ENCODE results near the gene MLNR. TPM values are rescaled to one million over a fixed set of nuclear protein-coding genes. Genes with fewer than 3 reads are reported as not detected.

Gene MLNR
- total RNA-seq, 3 donors from 2014 or later, result not detected

GRCh38 chr13:49225223-49226042 is 5.3 kb downstream of the MLNR start:
- Histone ChIP-seq H3K36me3 (no peaks in the 10 kb centered on the region), H3K9me3 (no peaks in the 10 kb centered on the region), H3K4me3 (no peak overlapping the region), H3K4me1 (no peaks in the 10 kb centered on the region), H3K27me3 (peaks cover 0 to 17% of the 10 kb centered on the region in 2 donors), H3K27ac (no peak overlapping the region)
- DNase-seq (ENCODE audit: low spot score in 2 of 2), result no peak
- intact Hi-C loops (cut with DNase I; ENCODE audit: low total_unique reads), result no loop called here
- no peak for TF ChIP-seq POLR2A (IDR thresholded peaks at IDR 0.05)
- TF ChIP-seq POLR2AphosphoS5 (IDR thresholded peaks at IDR 0.05), result peak in 1 of 3 donors; percentile 17

GRCh38 chr13:49226613-49227012 is 6.5 kb downstream of the MLNR start:
- intact Hi-C loops (cut with DNase I; ENCODE audit: low total_unique reads), result no loop called here
- no peak overlapping the region for H3K4me3 ChIP-seq
- H3K27ac ChIP-seq, result no peak overlapping the region
- TF ChIP-seq POLR2A (IDR thresholded peaks at IDR 0.05) (no peak), CTCF (IDR thresholded peaks at IDR 0.05) (no peak), POLR2AphosphoS5 (IDR thresholded peaks at IDR 0.05) (no peak)
- DNase-seq (ENCODE audit: low spot score in 2 of 2), result no peak
- no peaks in the 10 kb centered on the region for H3K4me1 ChIP-seq
- H3K36me3 ChIP-seq, result no peaks in the 10 kb centered on the region
- no peaks in the 10 kb centered on the region for H3K9me3 ChIP-seq
- peaks cover 0 to 6% of the 10 kb centered on the region in 2 donors for H3K27me3 ChIP-seq

DNA sequence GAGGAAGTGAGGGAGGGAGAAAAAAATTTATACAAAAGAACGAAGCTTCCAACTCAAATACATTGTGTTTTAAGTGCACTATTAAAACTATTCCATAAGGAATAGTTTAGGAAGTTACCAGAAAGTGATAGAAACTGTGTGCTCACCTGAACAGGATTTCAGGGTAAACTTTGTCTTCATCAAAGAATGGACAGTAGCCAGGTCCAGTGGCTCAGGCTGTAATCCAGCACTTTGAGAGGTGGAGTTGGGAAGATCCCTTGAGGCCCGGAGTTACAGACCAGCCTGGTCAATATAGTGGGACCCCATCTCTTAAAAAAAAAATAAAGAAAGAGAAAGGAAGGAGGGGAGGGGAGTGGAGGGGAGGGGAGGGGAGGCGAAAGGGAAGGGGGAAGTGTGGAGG is 14.6 kb downstream of the MLNR start:
- Histone ChIP-seq H3K4me3 (no peak overlapping the region), H3K27me3 (no peaks in the 10 kb centered on the region), H3K4me1 (no peaks in the 10 kb centered on the region)

GRCh38 chr13:49235856-49236431 is 15.8 kb downstream of the MLNR start:
- Histone ChIP-seq H3K9me3 (no peaks in the 10 kb centered on the region), H3K4me1 (no peaks in the 10 kb centered on the region), H3K4me3 (no peak overlapping the region), H3K36me3 (no peaks in the 10 kb centered on the region), H3K27me3 (no peaks in the 10 kb centered on the region), H3K27ac (no peak overlapping the region)
- TF ChIP-seq CTCF (IDR thresholded peaks at IDR 0.05) (no peak), POLR2A (IDR thresholded peaks at IDR 0.05) (no peak), POLR2AphosphoS5 (IDR thresholded peaks at IDR 0.05) (no peak)
- intact Hi-C loops (cut with DNase I; ENCODE audit: low total_unique reads), result no loop called here
- DNase-seq (ENCODE audit: low spot score in 2 of 2), result no peak

More for the DNA sequence above, 14.6 kb downstream of the MLNR start:
- intact Hi-C loops (cut with DNase I; ENCODE audit: low total_unique reads), result no loop called here
- H3K9me3 ChIP-seq, result no peaks in the 10 kb centered on the region
- no peak overlapping the region for H3K27ac ChIP-seq
- no peak for TF ChIP-seq POLR2AphosphoS5 (IDR thresholded peaks at IDR 0.05)
- TF ChIP-seq POLR2A (IDR thresholded peaks at IDR 0.05), result no peak
- H3K36me3 ChIP-seq, result no peaks in the 10 kb centered on the region
- DNase-seq (ENCODE audit: low spot score in 2 of 2), result no peak

DNA sequence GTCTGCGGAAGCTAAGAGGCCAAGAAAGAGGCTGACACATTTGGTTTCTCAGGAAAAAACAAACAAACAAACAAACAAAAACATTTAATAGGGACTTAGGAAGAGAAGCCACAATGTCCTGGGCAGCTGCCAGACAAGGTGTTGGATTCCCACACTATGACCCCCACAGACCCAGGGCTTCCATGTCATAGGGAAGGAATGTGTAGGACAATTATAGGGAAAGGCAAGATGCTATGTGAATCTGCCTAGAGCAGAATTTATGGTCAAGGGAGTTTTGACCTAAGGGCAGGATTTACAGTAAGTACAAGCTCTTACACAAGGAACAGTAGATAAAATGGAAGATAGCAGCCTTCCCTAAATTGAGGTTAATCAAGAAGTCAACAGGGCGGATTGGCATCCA is 18.5 kb downstream of the MLNR start:
- no peak overlapping the region for H3K4me3 ChIP-seq
- H3K36me3 ChIP-seq, result no peaks in the 10 kb centered on the region
- H3K9me3 ChIP-seq, result peaks cover 0 to 4% of the 10 kb centered on the region in 2 donors
- H3K27ac ChIP-seq, result no peak overlapping the region
- H3K27me3 ChIP-seq, result no peaks in the 10 kb centered on the region
- no peak for TF ChIP-seq CTCF (IDR thresholded peaks at IDR 0.05)
- no peak for TF ChIP-seq POLR2A (IDR thresholded peaks at IDR 0.05)
- no peak for TF ChIP-seq POLR2AphosphoS5 (IDR thresholded peaks at IDR 0.05)
- H3K4me1 ChIP-seq, result no peaks in the 10 kb centered on the region
- no peak for DNase-seq (ENCODE audit: low spot score in 2 of 2)
- intact Hi-C loops (cut with DNase I; ENCODE audit: low total_unique reads), result no loop called here

DNA sequence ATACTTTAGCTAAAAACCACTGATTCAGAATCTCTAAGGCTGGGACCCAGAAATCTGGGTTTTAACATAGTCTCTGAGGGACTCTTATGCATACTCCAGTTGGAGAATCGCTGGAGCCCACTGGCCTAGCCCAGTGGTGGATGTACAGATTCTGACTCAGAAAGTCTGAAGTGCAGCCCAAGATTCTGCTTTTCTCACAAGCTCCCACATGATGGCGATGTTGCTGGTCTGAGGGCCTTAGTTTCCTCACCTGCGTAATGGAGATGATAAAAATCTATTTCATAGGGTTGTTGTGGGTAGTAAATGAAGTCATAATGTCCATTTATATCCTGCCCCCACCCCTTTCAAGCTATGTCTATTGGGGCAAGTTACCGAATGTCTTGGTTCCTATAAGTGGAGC is 19.9 kb downstream of the MLNR start:
- intact Hi-C loops (cut with DNase I; ENCODE audit: low total_unique reads), result no loop called here
- Histone ChIP-seq H3K9me3 (peaks cover 0 to 4% of the 10 kb centered on the region in 2 donors), H3K4me1 (no peaks in the 10 kb centered on the region), H3K27ac (no peak overlapping the region), H3K4me3 (no peak overlapping the region), H3K36me3 (no peaks in the 10 kb centered on the region), H3K27me3 (no peaks in the 10 kb centered on the region)
- DNase-seq (ENCODE audit: low spot score in 2 of 2), result no peak
- TF ChIP-seq POLR2AphosphoS5 (IDR thresholded peaks at IDR 0.05), result no peak
- TF ChIP-seq POLR2A (IDR thresholded peaks at IDR 0.05), result no peak
- no peak for TF ChIP-seq CTCF (IDR thresholded peaks at IDR 0.05)

All from breast epithelium (tissue), 4 donors.